MM.1S (cell line): Measurements from ENCODE around the gene SLC7A9.

Source experiments
- DNase-seq: peaks from one replicate; pipeline ENCODE4 v3.0.0-alpha.2; 2015
- H2AFZ ChIP-seq: fragments of 300-600 bp; sonication (generic); 2 replicates; pipeline ENCODE4 v1.6.0; 2016; ENCODE audit warnings: antibody characterized with exemption, low read length
- H3F3A ChIP-seq: fragments of 300-600 bp; sonication (generic); 2 replicates; pipeline ENCODE4 v1.6.1; 2016; ENCODE audit warnings: mild to moderate bottlenecking, antibody characterized with exemption, low read length, moderate library complexity, mixed read lengths; ENCODE audit not compliant: insufficient read depth
- H3K27ac ChIP-seq: fragments of 300-600 bp; sonication (generic); 2 replicates; pipeline ENCODE4 v1.5.1; 2016; ENCODE audit warnings: mild to moderate bottlenecking, low read length
- H3K27me3 ChIP-seq: fragments of 300-600 bp; sonication (generic); replicated peaks from 2 replicates; pipeline ENCODE4 v1.6.0; 2016; ENCODE audit warnings: low read length; ENCODE audit not compliant: insufficient read depth
- H3K36me3 ChIP-seq: fragments of 300-600 bp; sonication (generic); replicated peaks from 2 replicates; pipeline ENCODE4 v1.6.1; 2016; ENCODE audit warnings: mild to moderate bottlenecking, low read length, mixed read lengths; ENCODE audit not compliant: insufficient read depth
- H3K4me1 ChIP-seq: fragments of 300-600 bp; sonication (generic); 2 replicates; pipeline ENCODE4 v1.6.1; 2016; ENCODE audit warnings: low read length, mixed read lengths
- H3K4me2 ChIP-seq: fragments of 300-600 bp; sonication (generic); 2 replicates; pipeline ENCODE4 v1.6.0; 2016; ENCODE audit warnings: low read depth, low read length
- H3K4me3 ChIP-seq: fragments of 300-600 bp; sonication (generic); 2 replicates; pipeline ENCODE4 v1.5.1; 2016; ENCODE audit warnings: low read length, mixed read lengths
- H3K79me2 ChIP-seq: fragments of 300-600 bp; sonication (generic); 2 replicates; pipeline ENCODE4 v1.6.1; 2016; ENCODE audit warnings: mixed run types, low read length, mixed read lengths
- H3K9ac ChIP-seq: fragments of 300-600 bp; sonication (generic); 2 replicates; pipeline ENCODE4 v1.6.1; 2016; ENCODE audit warnings: low read length, mixed read lengths
- H3K9me2 ChIP-seq: fragments of 300-600 bp; sonication (generic); replicated peaks from 2 replicates; pipeline ENCODE4 v1.6.1; 2016; ENCODE audit warnings: mild to moderate bottlenecking, low read length, mixed read lengths; ENCODE audit not compliant: insufficient read depth
- H3K9me3 ChIP-seq: fragments of 300-600 bp; sonication (generic); replicated peaks from 2 replicates; pipeline ENCODE4 v1.6.1; 2016; ENCODE audit warnings: mild to moderate bottlenecking, low read length, mixed read lengths; ENCODE audit not compliant: insufficient read depth
- H4K20me1 ChIP-seq: fragments of 300-600 bp; sonication (generic); 2 replicates; pipeline ENCODE4 v1.6.1; 2016; ENCODE audit warnings: mild to moderate bottlenecking, low read length, moderate library complexity, mixed read lengths; ENCODE audit not compliant: insufficient read depth
- CTCF ChIP-seq: fragments of 300-600 bp; sonication (generic); IDR thresholded peaks from 2 replicates; pipeline ENCODE4 v1.5.1; 2016; ENCODE audit warnings: antibody characterized with exemption, low read length, mixed read lengths
- EZH2 ChIP-seq: fragments of 300-600 bp; sonication (generic); optimal IDR thresholded peaks from 2 replicates; pipeline ENCODE3; 2017; ENCODE audit warnings: low read depth, mild to moderate bottlenecking, antibody characterized with exemption, low read length, mixed read lengths
- EZH2phosphoT487 ChIP-seq: fragments of 300-600 bp; sonication (generic); IDR thresholded peaks from 2 replicates; pipeline ENCODE4 v1.6.1; 2018; ENCODE audit warnings: antibody characterized with exemption, low read length

Gene SLC7A9

GRCh38 chr19:32828643-32829344 is 40.8 kb downstream of the SLC7A9 start:
- no peak overlapping the region for H3K4me2 ChIP-seq
- H3K9me3 ChIP-seq: no peaks in the 10 kb centered on the region
- peaks cover 10% of the 10 kb centered on the region for H3K27me3 ChIP-seq

GRCh38 chr19:32828139-32828538 is 41.4 kb downstream of the SLC7A9 start:
- peaks cover 11% of the 10 kb centered on the region for H3K27me3 ChIP-seq
- H3K36me3 ChIP-seq: no peaks in the 10 kb centered on the region
- H3F3A ChIP-seq: no peaks in the 10 kb centered on the region
- no peak for DNase-seq
- H3K9me3 ChIP-seq: no peaks in the 10 kb centered on the region
- no peaks in the 10 kb centered on the region for H3K79me2 ChIP-seq
- no peaks in the 10 kb centered on the region for H3K4me1 ChIP-seq
- H4K20me1 ChIP-seq: no peaks in the 10 kb centered on the region
- no peak overlapping the region for H3K4me2 ChIP-seq
- H3K9me2 ChIP-seq: no peaks in the 10 kb centered on the region
- H2AFZ ChIP-seq: no peak overlapping the region
- no peak overlapping the region for H3K9ac ChIP-seq
- H3K27ac ChIP-seq: no peak overlapping the region
- no peak overlapping the region for H3K4me3 ChIP-seq
- TF ChIP-seq EZH2 (no peak), EZH2phosphoT487 (no peak), CTCF (no peak)

More at GRCh38 chr19:32828643-32829344, 40.8 kb downstream of the SLC7A9 start:
- Histone ChIP-seq H3F3A (no peaks in the 10 kb centered on the region), H3K4me3 (no peak overlapping the region), H2AFZ (no peak overlapping the region), H3K79me2 (no peaks in the 10 kb centered on the region), H3K4me1 (no peaks in the 10 kb centered on the region), H3K9me2 (no peaks in the 10 kb centered on the region), H3K36me3 (no peaks in the 10 kb centered on the region), H3K9ac (no peak overlapping the region), H3K27ac (no peak overlapping the region), H4K20me1 (no peaks in the 10 kb centered on the region)
- no peak for DNase-seq
- TF ChIP-seq EZH2phosphoT487: no peak
- no peak for TF ChIP-seq EZH2
- TF ChIP-seq CTCF: no peak

GRCh38 chr19:32824916-32825608 is 44.5 kb downstream of the SLC7A9 start:
- Histone ChIP-seq H4K20me1 (no peaks in the 10 kb centered on the region), H3K9ac (no peak overlapping the region), H3K36me3 (no peaks in the 10 kb centered on the region), H3K9me3 (no peaks in the 10 kb centered on the region), H3K27me3 (peaks cover 11% of the 10 kb centered on the region), H2AFZ (no peak overlapping the region), H3K9me2 (no peaks in the 10 kb centered on the region), H3K4me3 (no peak overlapping the region), H3K79me2 (no peaks in the 10 kb centered on the region), H3F3A (no peaks in the 10 kb centered on the region), H3K27ac (no peak overlapping the region), H3K4me2 (no peak overlapping the region), H3K4me1 (no peaks in the 10 kb centered on the region)
- TF ChIP-seq EZH2 (no peak), EZH2phosphoT487 (no peak), CTCF (no peak)
- DNase-seq: no peak
